A673 (cell line): ENCODE measurements around the gene PXDN. TPM values are rescaled to one million over a fixed set of nuclear protein-coding genes. Genes with fewer than 3 reads are reported as not detected.

ENCODE experiments used
- BruUV-seq: library from RNA; stranded (reverse); fragments of 400-500 nt; replicated peaks from 2 replicates; lab custom pipeline; 2021; lab: Mats Ljungman, UMichigan
- CTCF ChIA-PET: fragments of 300-600 bp; sonication (Branson Sonifier 250); formaldehyde crosslinking; loops from one replicate; lab custom pipeline; 2022; ENCODE audit warnings: antibody characterized with exemption; lab: Charles Lee
- POLR2A ChIA-PET: fragments of 300-600 bp; sonication (Branson Sonifier 250); formaldehyde crosslinking; loops from one replicate; lab custom pipeline; 2022; ENCODE audit warnings: antibody characterized with exemption; ENCODE audit not compliant: low non-redundant PET; lab: Charles Lee
- DNase-seq: peaks from one replicate; pipeline ENCODE4 v3.0.0-alpha.2; 2015; ENCODE audit warnings: low spot score
- H3K27ac ChIP-seq: fragments of 200-600 bp; sonication (generic); 2 replicates; pipeline ENCODE4 v1.5.1; 2016; ENCODE audit warnings: mixed run types, low read depth, mild to moderate bottlenecking, mixed read lengths, antibody characterized with exemption, low read length; ENCODE audit not compliant: poor library complexity, severe bottlenecking
- H3K27me3 ChIP-seq: fragments of 200-600 bp; sonication (generic); replicated peaks from 2 replicates; pipeline ENCODE4 v1.6.1; 2017; ENCODE audit warnings: mixed run types, low read depth, mild to moderate bottlenecking, mixed read lengths, antibody characterized with exemption, low read length; ENCODE audit not compliant: insufficient read depth, poor library complexity
- H3K36me3 ChIP-seq: fragments of 200-600 bp; sonication (generic); 2 replicates; pipeline ENCODE4 v1.6.1; 2016; ENCODE audit warnings: mixed run types, mild to moderate bottlenecking, mixed read lengths, antibody characterized with exemption, low read length; ENCODE audit not compliant: insufficient read depth, poor library complexity, severe bottlenecking
- H3K4me1 ChIP-seq: fragments of 200-600 bp; sonication (generic); 2 replicates; pipeline ENCODE4 v1.6.1; 2017; ENCODE audit warnings: mixed run types, mild to moderate bottlenecking, mixed read lengths, antibody characterized with exemption, low read length; ENCODE audit not compliant: insufficient read depth, poor library complexity, severe bottlenecking
- H3K4me3 ChIP-seq: fragments of 200-600 bp; sonication (generic); 2 replicates; pipeline ENCODE4 v1.5.1; 2016; ENCODE audit warnings: low read depth, mixed run types, mild to moderate bottlenecking, mixed read lengths, low read length; ENCODE audit not compliant: poor library complexity, severe bottlenecking
- H3K9me3 ChIP-seq: fragments of 200-600 bp; sonication (generic); 2 replicates; pipeline ENCODE4 v1.6.1; 2016; ENCODE audit warnings: mixed run types, low read depth, mild to moderate bottlenecking, mixed read lengths, antibody characterized with exemption, low read length; ENCODE audit not compliant: poor library complexity, severe bottlenecking
- CTCF ChIP-seq: fragments of 300-800, 200-600 bp; sonication (generic); conservative IDR thresholded peaks from 2 replicates; pipeline ENCODE4 v1.5.1; 2017; ENCODE audit warnings: low read depth, mild to moderate bottlenecking, antibody characterized with exemption, low read length, moderate library complexity, mixed read lengths
- EZH2 ChIP-seq: fragments of 200-600 bp; sonication (generic); IDR thresholded peaks from 2 replicates; pipeline ENCODE4 v1.6.1; 2017; ENCODE audit warnings: borderline replicate concordance, low read depth, mild to moderate bottlenecking, mixed read lengths, antibody characterized with exemption, low read length; ENCODE audit not compliant: poor library complexity, severe bottlenecking
- intact Hi-C: fragments of 100-400 bp; cut with micrococcal nuclease; formaldehyde crosslinking; loops from one replicate; pipeline ENCODE4 v1.10.0; 2022; ENCODE audit not compliant: unreplicated experiment
- total RNA-seq: library from RNA; stranded (reverse); gene quantifications from 2 replicates; pipeline ENCODE4 v1.2.3, GENCODE V29; 2021

The PXDN gene
- total RNA-seq, 1 experiment from 2014 or later: 162 TPM

GRCh38 chr2:1661891-1662605, 82.3 kb downstream of the PXDN start:
- no peaks in the 10 kb centered on the region for H3K9me3 ChIP-seq
- H3K27me3 ChIP-seq: no peaks in the 10 kb centered on the region
- TF ChIP-seq EZH2 (no peak), CTCF (no peak)
- no peak for DNase-seq
- no peak overlapping the region for H3K27ac ChIP-seq
- peaks cover 81% of the 10 kb centered on the region for H3K36me3 ChIP-seq
- ChIA-PET CTCF (no interaction called here), POLR2A (no interaction called here)
- intact Hi-C loops: no loop called here
- no peak overlapping the region for H3K4me3 ChIP-seq
- no TSS peak for BruUV-seq
- no peaks in the 10 kb centered on the region for H3K4me1 ChIP-seq

- no peaks in the 10 kb centered on the region for H3K9me3 ChIP-seq
- no peak for TF ChIP-seq CTCF
- no peak for TF ChIP-seq EZH2
- H3K36me3 ChIP-seq: peaks cover 70% of the 10 kb centered on the region
- no peaks in the 10 kb centered on the region for H3K4me1 ChIP-seq
- ChIA-PET POLR2A (no interaction called here), CTCF (no interaction called here)
- intact Hi-C loops: no loop called here
- no peak overlapping the region for H3K27ac ChIP-seq
- H3K27me3 ChIP-seq: no peaks in the 10 kb centered on the region
- no peak overlapping the region for H3K4me3 ChIP-seq
- no TSS peak for BruUV-seq
- DNase-seq: no peak
Observed at GRCh38 chr2:1660656-1661640, 83.4 kb downstream of the PXDN start.

- Histone ChIP-seq H3K27ac (no peak overlapping the region), H3K4me1 (no peaks in the 10 kb centered on the region), H3K27me3 (no peaks in the 10 kb centered on the region), H3K4me3 (no peak overlapping the region), H3K36me3 (peaks cover 61% of the 10 kb centered on the region), H3K9me3 (no peaks in the 10 kb centered on the region)
- TF ChIP-seq EZH2 (no peak), CTCF (no peak)
- BruUV-seq: no TSS peak
- ChIA-PET POLR2A (no interaction called here), CTCF (no interaction called here)
- DNase-seq: no peak
- intact Hi-C loops: no loop called here
Observed at GRCh38 chr2:1659951-1660565, 84.3 kb downstream of the PXDN start.
